Measurements from ENCODE around the gene UGT1A3.
"Not testable (repeated sequence)": the region's sequence is repeated elsewhere in the genome, so short reads cannot be mapped to it uniquely, and the experiment has no call there.

The UGT1A3 gene

DNA sequence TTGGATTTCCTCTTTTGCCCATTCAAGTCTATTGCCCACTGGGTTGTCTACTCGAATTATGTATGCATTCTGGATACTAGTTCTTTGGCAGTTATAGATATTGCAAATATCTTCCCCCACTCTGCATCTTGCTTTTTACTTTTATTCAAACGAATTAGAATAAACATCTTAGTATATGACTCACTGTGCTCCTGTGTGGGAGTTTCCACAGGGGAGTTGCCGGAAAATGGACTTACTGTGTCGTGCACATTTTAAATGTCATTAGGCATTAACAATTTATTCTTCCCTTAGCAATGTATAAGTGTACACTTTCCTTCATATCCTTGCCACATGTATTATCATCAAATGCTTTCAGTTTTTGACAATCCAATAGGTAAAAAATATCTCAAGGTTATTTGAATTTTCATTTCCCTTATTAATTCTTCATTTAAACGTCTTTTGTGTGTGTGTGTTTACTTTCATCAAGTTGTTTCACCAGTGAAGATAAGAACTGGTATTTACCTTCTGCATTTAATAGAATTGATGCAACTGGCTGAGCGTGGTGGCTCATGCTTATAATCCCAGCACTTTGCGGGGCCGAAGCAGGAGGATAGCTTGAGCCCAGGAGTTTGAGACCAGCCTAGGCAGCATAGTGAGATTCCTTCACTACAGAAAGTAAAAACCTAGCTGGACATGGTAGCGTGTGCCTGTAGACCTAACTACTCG lies 20.8 kb upstream of the UGT1A3 start:
- no peaks in the 10 kb centered on the region for H3K36me3 ChIP-seq (ENCODE audit: control insufficient read depth, insufficient read depth, low read length)
- no peak overlapping the region for H3K27ac ChIP-seq (ENCODE audit: low read depth, low read length, severe bottlenecking)
- H3K4me1 ChIP-seq (ENCODE audit: control insufficient read depth, insufficient read depth, low read length, poor library complexity, severe bottlenecking): peaks cover 7% of the 10 kb centered on the region
- H3K9me3 ChIP-seq (ENCODE audit: control insufficient read depth, low read length): no peaks in the 10 kb centered on the region
- 91 to 100% methylated on average over 1 to 4 of the region's 10 CpGs for WGBS, 2 experiments (ENCODE audit: insufficient coverage in 2 of 2)
- H3K4me3 ChIP-seq (ENCODE audit: extremely low read depth, insufficient read depth, low read length, poor library complexity, severe bottlenecking): no peak overlapping the region

DNA sequence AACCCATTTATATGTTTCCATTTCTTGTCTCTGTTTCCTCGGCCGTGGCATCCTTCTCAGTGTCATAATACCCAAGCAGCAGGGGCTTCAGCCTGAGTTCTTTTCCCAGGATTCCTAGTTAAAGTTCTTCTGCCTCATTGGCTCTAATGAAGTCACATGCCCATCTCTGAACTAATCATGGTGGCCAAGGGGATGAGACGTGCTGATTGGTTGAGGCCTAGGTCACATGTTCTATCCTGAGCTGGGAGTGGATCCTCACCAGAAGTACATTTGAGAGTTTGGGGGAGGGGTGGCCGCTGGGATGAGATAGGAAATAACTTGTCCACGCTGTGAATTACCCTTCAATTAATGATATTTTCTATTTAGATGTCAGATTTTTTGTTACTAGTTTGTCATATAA lies 19.9 kb upstream of the UGT1A3 start:
- WGBS, 2 experiments (ENCODE audit: insufficient coverage in 2 of 2): 92 to 96% methylated on average over 3 of the region's 5 CpGs
- Histone ChIP-seq H3K4me1 (ENCODE audit: control insufficient read depth, insufficient read depth, low read length, poor library complexity, severe bottlenecking) (peaks cover 7% of the 10 kb centered on the region), H3K27ac (ENCODE audit: low read depth, low read length, severe bottlenecking) (no peak overlapping the region)

DNA sequence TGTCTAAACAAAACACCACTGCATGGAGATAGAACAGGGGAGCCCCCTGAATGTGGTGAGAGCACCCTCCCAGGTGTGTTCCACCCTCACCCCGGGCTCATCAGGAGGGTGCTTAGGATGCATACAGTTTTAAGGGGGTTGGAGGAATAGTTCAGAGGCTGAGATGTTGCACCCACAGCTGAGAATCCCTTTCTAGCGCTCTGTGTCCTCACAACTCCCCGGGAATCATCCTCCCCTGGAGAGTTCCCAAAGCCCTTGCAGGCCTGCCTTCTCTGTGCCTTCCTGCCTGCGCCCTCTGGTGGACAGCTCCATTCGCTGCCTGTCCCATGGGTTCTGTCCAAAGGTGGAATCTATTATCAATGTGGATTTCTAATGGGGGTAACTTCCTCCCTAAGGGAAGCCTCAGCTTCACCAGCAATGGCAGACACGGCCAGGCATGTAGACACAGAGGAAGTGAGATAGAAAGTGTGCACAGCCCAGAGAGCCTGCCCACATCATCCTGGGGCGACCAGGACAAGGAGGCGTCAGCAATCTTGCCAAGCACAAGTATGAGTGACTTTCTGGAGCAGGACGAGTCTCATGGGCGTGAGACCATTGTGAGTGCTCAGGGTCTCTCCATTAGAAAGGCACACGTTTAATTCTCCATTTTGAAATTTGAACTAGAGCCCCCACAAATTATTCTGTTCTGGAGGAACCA lies 17.4 kb upstream of the UGT1A3 start:
- 62 to 69% methylated on average over 6 to 8 of the region's 11 CpGs for WGBS, 2 experiments (ENCODE audit: insufficient coverage in 2 of 2)

More for the DNA sequence above, 19.9 kb upstream of the UGT1A3 start:
- Histone ChIP-seq H3K36me3 (ENCODE audit: control insufficient read depth, insufficient read depth, low read length) (no peaks in the 10 kb centered on the region), H3K4me3 (ENCODE audit: extremely low read depth, insufficient read depth, low read length, poor library complexity, severe bottlenecking) (no peak overlapping the region), H3K9me3 (ENCODE audit: control insufficient read depth, low read length) (no peaks in the 10 kb centered on the region)

DNA sequence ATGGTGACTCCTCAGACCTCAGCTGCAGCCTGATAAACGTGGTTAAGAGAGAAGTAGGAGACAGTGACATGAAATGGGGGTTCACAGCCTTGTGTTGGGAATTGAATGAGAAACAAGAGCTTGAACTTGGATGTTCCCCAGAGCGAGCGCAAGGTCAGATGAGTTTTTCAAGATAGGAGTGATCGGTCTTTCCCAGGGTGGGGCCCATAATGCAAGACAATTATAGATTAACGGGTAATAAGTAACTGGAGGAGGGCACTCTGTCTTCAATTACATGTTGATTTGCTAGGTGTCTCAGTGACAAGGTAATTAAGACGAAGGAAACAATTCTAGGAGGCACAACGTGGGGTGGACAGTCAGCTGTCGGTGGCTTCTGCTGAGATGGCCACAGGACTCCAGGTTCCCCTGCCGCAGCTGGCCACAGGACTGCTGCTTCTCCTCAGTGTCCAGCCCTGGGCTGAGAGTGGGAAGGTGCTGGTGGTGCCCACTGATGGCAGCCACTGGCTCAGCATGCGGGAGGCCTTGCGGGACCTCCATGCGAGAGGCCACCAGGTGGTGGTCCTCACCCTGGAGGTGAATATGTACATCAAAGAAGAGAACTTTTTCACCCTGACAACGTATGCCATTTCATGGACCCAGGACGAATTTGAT lies 16.1 kb upstream of the UGT1A3 start, which contains the start of gene UGT1A5:
Gene UGT1A5 (plus strand): TSS at position 297 of the 651 bp plus-strand sequence. CDS start 85 bp downstream, at position 382.
- H3K27ac ChIP-seq (ENCODE audit: low read depth, low read length, severe bottlenecking): no peak within 1 kb of the TSS
- peaks cover 7% of the 10 kb centered on the region for H3K4me1 ChIP-seq (ENCODE audit: control insufficient read depth, insufficient read depth, low read length, poor library complexity, severe bottlenecking)
- no peaks in the 10 kb centered on the region for H3K36me3 ChIP-seq (ENCODE audit: control insufficient read depth, insufficient read depth, low read length)
- no peak within 1 kb of the TSS for H3K4me3 ChIP-seq (ENCODE audit: extremely low read depth, insufficient read depth, low read length, poor library complexity, severe bottlenecking)
- H3K9me3 ChIP-seq (ENCODE audit: control insufficient read depth, low read length): no peaks in the 10 kb centered on the region
- WGBS, 2 experiments (ENCODE audit: insufficient coverage in 2 of 2): 86 to 92% methylated on average over 10 to 13 of the region's 14 CpGs

More for the DNA sequence above, 17.4 kb upstream of the UGT1A3 start:
- H3K4me3 ChIP-seq (ENCODE audit: extremely low read depth, insufficient read depth, low read length, poor library complexity, severe bottlenecking): no peak overlapping the region
- no peak overlapping the region for H3K27ac ChIP-seq (ENCODE audit: low read depth, low read length, severe bottlenecking)
- no peaks in the 10 kb centered on the region for H3K36me3 ChIP-seq (ENCODE audit: control insufficient read depth, insufficient read depth, low read length)
- H3K9me3 ChIP-seq (ENCODE audit: control insufficient read depth, low read length): no peaks in the 10 kb centered on the region
- H3K4me1 ChIP-seq (ENCODE audit: control insufficient read depth, insufficient read depth, low read length, poor library complexity, severe bottlenecking): peaks cover 7% of the 10 kb centered on the region

DNA sequence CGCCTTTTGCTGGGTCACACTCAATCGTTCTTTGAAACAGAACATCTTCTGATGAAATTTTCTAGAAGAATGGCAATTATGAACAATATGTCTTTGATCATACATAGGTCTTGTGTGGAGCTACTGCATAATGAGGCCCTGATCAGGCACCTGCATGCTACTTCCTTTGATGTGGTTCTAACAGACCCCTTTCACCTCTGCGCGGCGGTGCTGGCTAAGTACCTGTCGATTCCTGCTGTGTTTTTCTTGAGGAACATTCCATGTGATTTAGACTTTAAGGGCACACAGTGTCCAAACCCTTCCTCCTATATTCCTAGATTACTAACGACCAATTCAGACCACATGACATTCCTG lies 15.6 kb upstream of the UGT1A3 start:
- Histone ChIP-seq H3K4me3 (ENCODE audit: extremely low read depth, insufficient read depth, low read length, poor library complexity, severe bottlenecking) (no peak overlapping the region), H3K36me3 (ENCODE audit: control insufficient read depth, insufficient read depth, low read length) (no peaks in the 10 kb centered on the region), H3K4me1 (ENCODE audit: control insufficient read depth, insufficient read depth, low read length, poor library complexity, severe bottlenecking) (peaks cover 7% of the 10 kb centered on the region), H3K27ac (ENCODE audit: low read depth, low read length, severe bottlenecking) (no peak overlapping the region), H3K9me3 (ENCODE audit: control insufficient read depth, low read length) (no peaks in the 10 kb centered on the region)
- 90 to 100% methylated on average over 3 to 6 of the region's 7 CpGs for WGBS, 2 experiments (ENCODE audit: insufficient coverage in 2 of 2)

DNA sequence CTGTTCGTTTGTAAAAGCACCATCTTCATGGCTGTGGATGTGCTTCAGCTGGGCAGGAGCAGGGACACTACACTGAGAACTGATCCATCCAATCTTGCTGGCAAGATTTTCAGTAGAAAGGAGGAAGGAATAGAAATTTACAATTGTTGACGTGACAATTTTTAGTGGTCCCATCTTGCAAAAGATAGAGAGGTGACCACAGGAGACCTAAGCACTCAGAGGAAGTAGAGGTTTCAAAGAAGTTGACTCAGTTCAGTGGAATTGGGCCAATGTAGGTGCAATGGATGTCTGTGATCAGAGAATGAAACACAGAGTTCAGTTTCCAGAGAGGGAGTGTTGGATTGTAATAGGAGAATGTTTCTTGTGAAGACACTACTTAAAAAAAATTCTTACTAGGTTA lies 14.7 kb upstream of the UGT1A3 start:
- 82 to 100% methylated on average over 1 to 2 of the region's 2 CpGs for WGBS, 2 experiments (ENCODE audit: insufficient coverage in 2 of 2)
- Histone ChIP-seq H3K27ac (ENCODE audit: low read depth, low read length, severe bottlenecking) (no peak overlapping the region), H3K4me3 (ENCODE audit: extremely low read depth, insufficient read depth, low read length, poor library complexity, severe bottlenecking) (no peak overlapping the region), H3K36me3 (ENCODE audit: control insufficient read depth, insufficient read depth, low read length) (no peaks in the 10 kb centered on the region), H3K9me3 (ENCODE audit: control insufficient read depth, low read length) (no peaks in the 10 kb centered on the region), H3K4me1 (ENCODE audit: control insufficient read depth, insufficient read depth, low read length, poor library complexity, severe bottlenecking) (peaks cover 7% of the 10 kb centered on the region)

DNA sequence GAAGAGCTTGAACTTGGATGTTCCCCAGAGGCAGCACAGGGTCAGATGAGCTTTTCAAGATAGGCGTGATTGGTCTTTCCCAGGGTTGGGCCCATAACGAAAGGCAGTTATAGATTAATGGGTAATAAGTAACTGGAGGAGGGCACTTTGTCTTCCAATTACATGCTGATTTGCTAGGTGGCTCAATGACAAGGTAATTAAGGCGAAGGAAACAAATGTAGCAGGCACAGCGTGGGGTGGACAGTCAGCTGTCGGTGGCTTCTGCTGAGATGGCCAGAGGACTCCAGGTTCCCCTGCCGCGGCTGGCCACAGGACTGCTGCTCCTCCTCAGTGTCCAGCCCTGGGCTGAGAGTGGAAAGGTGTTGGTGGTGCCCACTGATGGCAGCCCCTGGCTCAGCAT lies 10.3 kb upstream of the UGT1A3 start, which contains the start of gene UGT1A4:
Gene UGT1A4 (plus strand): TSS at position 185 of the 400 bp plus-strand sequence. CDS start 85 bp downstream, at position 270.
- H3K36me3 ChIP-seq (ENCODE audit: control insufficient read depth, insufficient read depth, low read length): no peaks in the 10 kb centered on the region
- no peaks in the 10 kb centered on the region for H3K4me1 ChIP-seq (ENCODE audit: control insufficient read depth, insufficient read depth, low read length, poor library complexity, severe bottlenecking)
- H3K9me3 ChIP-seq (ENCODE audit: control insufficient read depth, low read length): no peaks in the 10 kb centered on the region
- no peak within 1 kb of the TSS for H3K27ac ChIP-seq (ENCODE audit: low read depth, low read length, severe bottlenecking)
- no peak within 1 kb of the TSS for H3K4me3 ChIP-seq (ENCODE audit: extremely low read depth, insufficient read depth, low read length, poor library complexity, severe bottlenecking)
- WGBS, 2 experiments (ENCODE audit: insufficient coverage in 2 of 2): 92 to 95% methylated on average over 7 of the region's 7 CpGs

DNA sequence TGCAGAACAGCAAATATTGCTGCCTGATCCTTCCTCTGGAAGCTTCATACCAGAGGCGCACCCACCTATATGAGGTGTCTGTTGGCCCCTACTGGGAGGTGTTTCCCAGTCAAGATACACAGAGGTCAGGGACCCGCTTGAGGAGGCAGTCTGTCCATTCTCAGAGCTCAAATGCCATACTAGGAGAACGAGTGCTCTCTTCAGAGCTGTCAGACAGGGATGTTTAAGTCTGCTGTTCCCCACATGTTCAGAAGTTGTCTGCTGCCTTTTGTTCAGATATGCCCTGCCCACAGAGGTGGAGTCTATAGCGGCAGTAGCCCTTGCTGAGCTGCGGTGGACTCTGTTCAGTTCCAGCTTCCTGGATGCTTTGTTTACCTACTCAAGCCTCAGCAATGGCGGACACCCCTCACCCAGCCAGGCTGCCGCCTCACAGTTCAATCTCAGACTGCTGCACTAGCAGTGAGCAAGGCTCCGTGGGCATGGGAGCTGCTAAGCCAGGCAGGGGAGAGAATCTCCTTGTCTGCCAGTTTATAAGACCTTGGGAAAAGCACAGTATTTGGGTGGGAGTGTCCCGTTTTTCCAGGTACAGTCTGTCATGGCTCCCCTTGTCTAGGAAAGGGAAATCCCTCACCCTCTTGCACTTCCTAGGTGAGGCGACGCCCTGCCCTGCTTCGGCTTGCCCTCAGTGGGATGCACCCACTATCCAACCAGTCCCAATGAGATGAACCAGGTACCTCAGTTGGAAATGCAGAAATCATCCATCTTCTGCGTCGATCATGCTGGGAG lies 8.2 kb downstream of the UGT1A3 start:
- H3K27ac ChIP-seq (ENCODE audit: low read depth, low read length, severe bottlenecking); H3K4me1 ChIP-seq (ENCODE audit: control insufficient read depth, insufficient read depth, low read length, poor library complexity, severe bottlenecking); H3K9me3 ChIP-seq (ENCODE audit: control insufficient read depth, low read length); H3K36me3 ChIP-seq (ENCODE audit: control insufficient read depth, insufficient read depth, low read length); H3K4me3 ChIP-seq (ENCODE audit: extremely low read depth, insufficient read depth, low read length, poor library complexity, severe bottlenecking): not testable (repeated sequence)
- 83 to 91% methylated on average over 10 to 12 of the region's 14 CpGs for WGBS, 2 experiments (ENCODE audit: insufficient coverage in 2 of 2)

DNA sequence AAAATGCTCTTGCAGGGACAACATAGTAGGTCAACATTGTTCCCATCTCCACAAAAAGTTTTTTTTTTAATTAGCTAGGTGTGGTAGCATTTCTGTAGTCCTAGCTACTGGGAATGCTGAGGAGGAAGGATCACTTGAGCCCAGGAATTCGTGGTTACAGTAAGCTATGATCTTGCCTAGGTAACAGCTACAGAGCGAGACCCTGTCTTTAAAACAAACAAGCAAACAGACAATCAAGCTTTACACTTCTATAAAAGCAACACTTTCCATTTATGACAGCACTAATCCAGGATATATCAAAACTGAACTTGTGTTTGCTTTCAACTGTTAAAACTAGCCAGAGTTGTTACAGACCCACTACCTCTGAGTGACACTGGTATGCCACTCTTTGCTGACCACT lies 12.0 kb downstream of the UGT1A3 start:
- 86 to 89% methylated on average over 2 of the region's 2 CpGs for WGBS, 2 experiments (ENCODE audit: insufficient coverage in 2 of 2)
- Histone ChIP-seq H3K27ac (ENCODE audit: low read depth, low read length, severe bottlenecking) (no peak overlapping the region), H3K4me1 (ENCODE audit: control insufficient read depth, insufficient read depth, low read length, poor library complexity, severe bottlenecking) (no peaks in the 10 kb centered on the region), H3K4me3 (ENCODE audit: extremely low read depth, insufficient read depth, low read length, poor library complexity, severe bottlenecking) (no peak overlapping the region), H3K36me3 (ENCODE audit: control insufficient read depth, insufficient read depth, low read length) (no peaks in the 10 kb centered on the region), H3K9me3 (ENCODE audit: control insufficient read depth, low read length) (no peaks in the 10 kb centered on the region)

DNA sequence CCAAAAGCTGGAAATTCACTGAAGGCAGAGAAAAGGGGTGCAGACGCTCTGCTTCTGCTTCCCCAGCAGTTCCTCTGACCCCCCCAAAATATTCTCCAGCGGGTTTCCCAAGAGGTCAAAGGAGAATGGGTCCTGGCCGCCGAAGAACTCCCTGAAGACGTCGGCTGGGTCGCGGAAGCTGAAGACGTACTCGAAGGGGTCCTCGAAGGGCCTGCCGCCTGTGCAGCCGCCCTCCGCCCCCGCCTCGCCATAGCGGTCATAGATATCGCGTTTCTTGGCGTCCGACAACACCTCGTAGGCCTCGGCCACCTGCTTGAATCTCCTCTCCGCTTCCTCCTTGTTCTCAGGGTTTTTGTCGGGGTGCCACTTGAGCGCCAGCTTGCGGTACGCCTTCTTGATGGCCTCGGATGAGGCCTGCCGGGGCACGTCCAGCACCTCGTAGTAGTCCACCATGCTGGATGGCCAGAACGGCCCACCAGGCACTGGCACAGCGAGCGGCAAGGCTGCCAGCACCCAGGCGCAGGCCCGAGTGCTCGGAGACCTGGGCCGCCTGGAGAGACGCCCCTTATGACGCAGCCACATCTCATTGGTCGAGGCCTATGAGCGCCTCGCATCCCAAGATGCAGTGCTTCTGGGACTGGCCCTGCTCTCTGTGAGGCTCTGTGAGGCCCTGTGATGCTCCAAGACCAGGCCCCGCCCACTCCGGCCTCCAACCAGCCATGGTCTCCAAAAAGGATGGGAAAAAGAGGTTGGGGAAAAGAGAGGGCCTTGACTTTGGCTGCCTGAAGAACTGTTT lies 14.8 kb downstream of the UGT1A3 start:
- H3K4me3 ChIP-seq (ENCODE audit: extremely low read depth, insufficient read depth, low read length, poor library complexity, severe bottlenecking): no peak overlapping the region

More for the DNA sequence above, 14.8 kb downstream of the UGT1A3 start:
- no peaks in the 10 kb centered on the region for H3K36me3 ChIP-seq (ENCODE audit: control insufficient read depth, insufficient read depth, low read length)
- no peak overlapping the region for H3K27ac ChIP-seq (ENCODE audit: low read depth, low read length, severe bottlenecking)
- 95 to 96% methylated on average over 39 to 43 of the region's 46 CpGs for WGBS, 2 experiments (ENCODE audit: insufficient coverage in 2 of 2)
- H3K9me3 ChIP-seq (ENCODE audit: control insufficient read depth, low read length): no peaks in the 10 kb centered on the region
- no peaks in the 10 kb centered on the region for H3K4me1 ChIP-seq (ENCODE audit: control insufficient read depth, insufficient read depth, low read length, poor library complexity, severe bottlenecking)

All from mesodermal cell (in vitro differentiated cells).